GM19372 (cell line): ENCODE results near the gene TAOK3.
"Not testable (repeated sequence)": the region's sequence is repeated elsewhere in the genome, so short reads cannot be mapped to it uniquely, and the experiment has no call there.

Source experiments
- ATAC-seq: cut with Tn5 transposase; IDR thresholded peaks from one replicate; pipeline ENCODE4 v1.9.1; 2021; ENCODE audit warnings: mild to moderate bottlenecking, low read depth, moderate library complexity; ENCODE audit not compliant: unreplicated experiment

Gene TAOK3

DNA sequence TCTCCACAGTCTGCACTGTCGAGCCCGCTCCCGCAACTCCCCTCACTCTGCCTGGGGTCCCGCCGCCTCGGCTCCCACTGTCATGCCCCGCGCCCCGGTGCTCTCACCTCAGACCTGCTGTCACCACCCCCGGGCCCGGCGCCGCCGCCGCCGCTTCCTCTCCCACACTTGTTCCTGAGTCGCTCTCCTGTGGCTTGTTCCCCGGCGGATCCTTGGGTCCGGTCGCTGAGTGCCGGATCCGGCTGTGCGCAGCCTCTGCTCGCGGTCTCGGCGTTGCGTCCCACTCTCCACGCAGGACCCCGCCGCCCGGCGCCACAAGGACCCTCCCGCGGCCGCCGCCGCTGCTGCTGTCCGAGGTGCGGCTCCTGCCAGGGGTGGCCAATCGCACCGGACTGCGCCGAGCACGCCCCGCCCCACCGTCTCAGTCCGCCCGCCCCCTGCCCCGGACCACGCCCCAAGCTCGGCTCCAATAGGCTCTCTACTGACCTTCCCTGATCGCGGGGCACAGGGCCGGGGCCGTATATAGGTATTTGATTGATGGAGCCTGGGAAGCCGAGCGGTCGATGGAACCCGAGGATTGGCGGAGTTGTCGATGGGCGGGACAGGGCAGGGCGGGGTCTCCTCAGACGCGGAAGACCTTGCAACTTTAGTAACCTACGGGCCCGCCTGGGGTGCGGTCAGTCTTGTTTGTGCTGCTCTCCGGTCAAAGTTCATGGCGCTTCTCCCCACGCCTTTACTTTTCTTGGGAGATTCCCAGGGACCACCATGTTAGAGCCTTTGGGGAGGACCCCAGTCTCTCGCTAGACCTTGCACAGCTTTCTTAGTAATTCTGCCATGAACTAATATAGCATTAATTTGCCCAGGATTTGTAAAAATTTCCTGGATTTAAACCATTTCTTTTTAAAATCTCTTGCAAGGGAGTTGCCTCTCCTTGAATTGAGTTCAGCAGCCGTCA is at the start of gene TAOK3:
TSS of gene TAOK3 (minus strand) at position 367 of the 955 bp plus-strand sequence. CDS start 117,340 bp downstream, outside the sequence.
- ATAC-seq: peak; percentile 72

DNA sequence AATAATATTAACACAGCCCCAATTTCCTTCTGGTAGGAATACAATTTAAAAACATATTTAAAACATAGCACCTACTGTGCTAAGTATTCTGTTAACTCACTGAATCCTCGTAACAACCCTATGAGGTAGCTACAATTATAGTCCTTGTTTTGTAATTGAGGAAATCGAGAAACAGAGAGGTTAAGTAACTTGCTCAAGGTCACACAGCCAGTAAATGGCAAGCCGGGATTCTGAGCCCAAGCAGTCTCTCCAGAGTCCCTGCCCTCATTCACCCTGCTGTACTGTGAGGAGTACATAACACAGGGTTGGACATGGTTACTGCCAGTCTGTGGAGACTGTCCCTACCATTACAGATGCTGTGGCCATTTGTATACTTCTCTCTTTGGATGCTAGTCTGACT is 48.0 kb upstream of the TAOK3 start:
- ATAC-seq: no peak

GRCh38 chr12:118418385-118419057 is 45.8 kb upstream of the TAOK3 start:
- ATAC-seq: no peak

GRCh38 chr12:118417942-118418341 is 45.2 kb upstream of the TAOK3 start:
- ATAC-seq: no peak

DNA sequence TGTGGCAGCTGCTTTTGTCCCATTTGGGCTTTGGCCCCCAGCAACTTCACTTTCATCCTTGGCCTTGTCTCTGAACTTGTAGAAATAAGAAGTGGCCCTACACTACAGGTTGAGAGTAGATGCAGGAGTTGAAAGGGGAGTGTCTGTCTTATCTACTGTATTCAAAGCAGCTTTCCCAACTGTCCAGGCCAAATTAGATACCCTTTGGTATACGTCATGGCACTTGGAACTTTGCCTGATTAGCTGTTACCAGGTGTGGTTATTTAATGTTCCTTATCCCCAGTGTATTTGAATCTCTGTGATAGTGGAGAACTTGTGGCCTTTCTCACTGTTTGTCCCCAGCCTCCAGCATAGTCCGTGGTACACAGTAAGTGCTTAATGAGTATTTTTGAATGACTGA is 37.1 kb upstream of the TAOK3 start:
- no peak for ATAC-seq

DNA sequence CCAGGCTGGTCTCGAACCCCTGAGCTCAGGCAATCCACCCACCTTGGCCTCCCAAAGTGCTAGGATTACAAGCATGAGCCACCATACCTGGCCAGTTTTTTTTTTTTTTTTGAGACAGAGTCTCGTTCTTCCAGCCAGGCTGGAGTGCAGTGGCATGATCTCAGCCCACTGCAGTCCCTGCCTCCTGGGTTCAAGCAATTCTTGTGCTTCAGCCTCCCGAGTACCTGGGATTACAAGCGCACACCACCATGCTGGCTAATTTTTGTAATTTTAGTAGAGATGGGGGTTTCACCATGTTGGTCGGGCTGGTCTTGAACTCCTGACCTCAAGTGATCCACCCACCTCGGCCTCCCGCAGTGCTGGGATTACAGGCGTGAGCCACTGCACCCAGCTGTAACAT is 35.5 kb upstream of the TAOK3 start:
- not testable (repeated sequence) for ATAC-seq

DNA sequence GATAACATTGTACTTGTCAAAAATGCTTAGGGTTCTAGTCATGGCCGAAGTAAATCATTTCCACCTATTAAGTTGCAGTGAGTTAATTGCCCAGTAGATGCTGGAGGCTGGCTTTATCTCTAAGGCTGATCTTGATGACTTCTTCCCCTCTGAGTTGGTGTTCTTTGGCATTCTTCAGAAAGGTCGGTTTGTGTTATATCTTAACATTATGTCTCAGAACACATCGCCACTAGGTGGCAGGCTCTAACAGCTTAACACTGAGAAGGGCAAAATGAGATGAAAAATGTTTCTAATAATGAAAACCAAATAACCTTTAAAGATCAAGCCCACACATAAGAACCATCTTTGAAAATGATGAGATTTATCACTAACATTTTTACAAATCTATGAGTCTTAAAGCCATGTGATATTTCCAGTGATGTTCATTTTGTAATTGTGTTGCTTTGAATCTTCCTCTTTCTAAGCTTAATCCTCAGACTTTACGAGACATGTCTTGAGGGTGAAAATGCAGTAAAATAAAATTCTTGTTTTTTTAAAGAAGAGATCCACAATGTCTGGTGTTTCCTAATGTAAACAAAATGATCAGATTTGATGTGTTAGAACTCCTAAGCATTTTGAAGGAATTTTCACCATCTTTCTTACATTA is 32.3 kb upstream of the TAOK3 start:
- ATAC-seq: peak; percentile 72

- no peak for ATAC-seq
Measured at GRCh38 chr12:118402251-118402650, 29.5 kb upstream of the TAOK3 start.

- no peak for ATAC-seq
Measured at GRCh38 chr12:118398940-118399339, 26.2 kb upstream of the TAOK3 start.

GRCh38 chr12:118398524-118398923 is 25.8 kb upstream of the TAOK3 start:
- no peak for ATAC-seq

- ATAC-seq: no peak
Measured at GRCh38 chr12:118397708-118398440, 25.2 kb upstream of the TAOK3 start.

DNA sequence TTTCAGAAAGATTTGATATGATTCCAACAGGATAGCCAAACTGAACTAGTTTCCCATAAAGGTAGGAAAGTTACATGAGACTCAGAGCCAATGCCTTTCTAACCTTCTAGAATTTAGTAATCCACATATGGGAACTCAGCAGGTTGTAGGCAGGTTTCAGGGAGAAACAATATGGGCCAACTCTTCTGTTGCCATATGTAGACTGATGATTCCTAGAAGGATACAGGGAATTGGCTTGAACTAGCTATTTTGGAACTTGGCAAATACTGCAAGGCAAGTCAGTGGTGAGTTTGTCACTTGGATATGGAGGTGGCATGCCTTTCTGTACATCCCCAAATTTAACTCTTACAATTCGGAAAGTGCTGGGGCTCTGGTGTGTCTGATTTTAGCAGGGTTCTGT is 19.1 kb upstream of the TAOK3 start:
- no peak for ATAC-seq

DNA sequence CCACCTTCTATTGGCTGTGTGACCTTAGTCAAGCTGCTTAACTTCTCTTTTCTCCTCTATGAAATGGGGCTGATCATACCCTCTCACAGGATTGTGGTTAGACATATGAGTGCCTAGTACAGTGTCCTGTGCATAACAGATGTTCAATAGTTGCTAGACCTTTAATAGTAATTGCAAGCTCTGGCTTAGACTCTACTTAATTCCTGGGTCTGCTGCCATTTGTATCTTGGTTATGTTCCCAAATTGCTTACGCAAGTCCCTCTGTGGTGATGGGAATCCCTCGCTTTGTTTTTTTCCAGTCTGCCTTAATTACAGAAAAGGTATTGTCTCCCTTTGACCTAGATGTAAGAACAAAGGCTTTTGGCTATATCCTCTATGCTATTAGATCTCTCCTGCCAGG is 18.7 kb upstream of the TAOK3 start:
- ATAC-seq: no peak

GRCh38 chr12:118377884-118378470 is 5.3 kb upstream of the TAOK3 start:
- no peak for ATAC-seq

DNA sequence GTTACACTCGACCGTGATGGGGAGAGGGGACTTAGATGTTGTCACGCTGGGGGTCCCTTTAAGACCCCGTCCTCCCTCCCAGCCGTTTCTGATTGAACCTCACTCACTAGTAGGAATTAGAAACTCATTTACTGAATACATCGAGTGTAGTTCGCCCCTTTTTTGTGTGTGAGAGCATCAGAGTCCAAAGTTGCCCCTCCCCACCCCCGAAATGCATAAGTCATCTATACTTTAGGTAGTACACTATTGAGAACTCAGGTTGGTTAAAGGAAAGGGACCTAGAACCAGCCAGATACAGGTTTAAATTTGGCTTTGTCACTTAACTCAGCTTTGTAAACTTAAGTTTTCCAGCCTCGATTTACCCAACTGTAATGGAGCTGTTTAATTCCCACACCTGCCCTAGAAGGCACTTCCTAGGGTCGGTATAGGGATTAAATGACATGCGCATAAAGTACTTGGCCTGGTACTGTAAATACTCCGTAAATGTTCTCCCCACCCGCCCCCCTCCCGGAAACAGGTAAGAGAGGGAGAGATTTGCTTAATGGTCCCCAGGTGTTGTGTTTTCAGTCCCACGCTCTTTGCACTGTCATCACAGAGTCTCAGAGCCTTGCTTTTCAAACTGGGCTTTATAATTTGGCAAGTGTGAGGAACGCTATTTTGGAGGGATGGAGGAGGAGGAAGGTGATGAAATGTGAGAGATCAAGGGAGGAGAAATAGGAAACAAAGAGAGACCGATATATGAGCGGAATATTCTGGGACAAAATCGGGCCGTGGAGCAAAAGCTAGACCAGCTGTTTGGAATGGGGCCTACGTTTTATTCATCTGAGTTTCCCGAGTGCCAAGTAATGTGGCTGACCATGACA is 4.5 kb upstream of the TAOK3 start:
- ATAC-seq: no peak

- peak; percentile 19 for ATAC-seq
Measured at GRCh38 chr12:118376089-118377020, 3.6 kb upstream of the TAOK3 start, which contains the start of gene SUDS3. Gene SUDS3, plus strand, starts transcription at chr12:118376555. Its CDS starts 137 bp downstream, at chr12:118376692.

DNA sequence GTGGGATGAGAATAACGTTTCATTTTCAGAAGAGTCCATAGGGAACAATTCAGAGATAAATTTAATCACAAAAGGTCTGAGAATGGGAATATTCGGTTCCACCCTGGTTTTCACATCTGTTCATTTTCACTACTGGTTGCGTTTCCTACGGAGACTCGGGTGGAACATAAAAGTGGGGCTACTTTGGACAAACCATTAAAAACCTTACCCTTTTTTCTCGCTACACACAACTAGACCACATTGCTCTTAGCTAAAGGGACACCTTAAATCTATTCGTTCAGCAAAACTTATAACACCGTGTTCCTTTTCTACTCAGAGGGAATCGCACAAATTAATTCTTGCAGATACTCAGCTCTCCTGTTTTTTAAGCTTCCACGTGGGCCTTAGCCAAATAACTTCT is 2.6 kb upstream of the TAOK3 start:
- no peak for ATAC-seq

- ATAC-seq: no peak
Measured at GRCh38 chr12:118374909-118375308, 2.2 kb upstream of the TAOK3 start.
